RWPE2 (cell line): ENCODE measurements around the gene SYNCRIP.
"Not testable (repeated sequence)": the region's sequence is repeated elsewhere in the genome, so short reads cannot be mapped to it uniquely, and the experiment has no call there.

Source experiments
- ATAC-seq: fragments of 200-7000 bp; cut with Tn5 transposase; 3 replicates; pipeline ENCODE4 v1.9.1; 2021; ENCODE audit warnings: low read depth
- DNase-seq: peaks from one replicate; pipeline ENCODE4 v3.0.0-alpha.2; 2020; ENCODE audit warnings: low spot score
- H3K27ac ChIP-seq: fragments of 450-650 bp; 2 replicates; pipeline ENCODE4 v1.5.1; 2017; ENCODE audit warnings: mild to moderate bottlenecking; ENCODE audit not compliant: poor library complexity, severe bottlenecking
- H3K27me3 ChIP-seq: fragments of 250-450 bp; sonication (Bioruptor Pico); 2 replicates; pipeline ENCODE4 v1.5.1; 2021; ENCODE audit warnings: mild to moderate bottlenecking, moderate library complexity; ENCODE audit not compliant: insufficient read depth, poor library complexity, severe bottlenecking
- H3K36me3 ChIP-seq: fragments of 250-450 bp; sonication (Bioruptor Pico); 2 replicates; pipeline ENCODE4 v1.5.1; 2020; ENCODE audit warnings: low read depth, mild to moderate bottlenecking, moderate library complexity
- H3K4me1 ChIP-seq: fragments of 250-450 bp; sonication (Bioruptor Pico); 2 replicates; pipeline ENCODE4 v1.5.1; 2021; ENCODE audit warnings: mild to moderate bottlenecking, moderate library complexity; ENCODE audit not compliant: insufficient read depth, poor library complexity, severe bottlenecking
- H3K4me3 ChIP-seq: fragments of 250-450 bp; sonication (Bioruptor Pico); 2 replicates; pipeline ENCODE4 v1.5.1; 2021; ENCODE audit warnings: mild to moderate bottlenecking, moderate library complexity; ENCODE audit not compliant: severe bottlenecking
- H3K9me3 ChIP-seq: fragments of 250-450 bp; sonication (Bioruptor Pico); 2 replicates; pipeline ENCODE4 v1.5.1; 2021; ENCODE audit warnings: mild to moderate bottlenecking, moderate library complexity; ENCODE audit not compliant: severe bottlenecking
- TF ChIP-seq, protein P1 (sequence below): fragments of 450-650 bp; IDR thresholded peaks from one replicate; pipeline ENCODE4 v1.5.1; 2017; ENCODE audit warnings: mild to moderate bottlenecking, moderate library complexity; ENCODE audit not compliant: poor library complexity, severe bottlenecking

Gene SYNCRIP

DNA sequence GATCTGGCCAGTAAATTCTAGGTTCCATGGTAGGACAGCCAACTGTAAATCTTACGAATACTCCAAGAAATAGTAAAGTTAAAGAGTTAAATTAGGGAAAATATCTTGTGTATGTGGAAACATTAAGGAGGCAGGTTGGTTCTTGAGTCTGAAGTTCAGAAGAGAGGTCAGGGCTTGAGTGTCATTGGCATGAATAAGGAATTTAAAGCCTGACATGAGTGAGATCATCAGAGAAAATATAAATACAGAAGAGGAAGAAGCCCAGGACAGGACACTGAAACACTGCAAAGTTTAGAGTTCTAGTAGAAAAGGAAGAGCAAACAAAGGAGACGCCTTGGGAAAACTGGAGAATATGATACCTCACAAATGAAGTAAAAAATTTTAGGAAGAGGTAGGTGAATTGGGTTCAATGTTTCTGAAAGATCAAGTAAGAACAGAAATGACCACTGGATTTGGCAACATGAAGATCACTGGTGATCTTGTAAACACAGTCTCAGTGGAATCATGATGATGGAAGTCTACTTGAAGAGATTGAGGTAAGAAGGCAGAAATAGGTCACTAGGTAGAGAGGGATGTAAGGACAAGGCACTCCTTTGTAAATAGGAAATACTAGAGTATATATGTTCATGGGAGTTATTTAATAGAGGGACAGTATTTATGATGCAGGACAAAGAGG, 41.6 kb upstream of the SYNCRIP start:
- Histone ChIP-seq H3K4me3 (no peak overlapping the region), H3K36me3 (no peaks in the 10 kb centered on the region), H3K4me1 (no peaks in the 10 kb centered on the region), H3K9me3 (no peaks in the 10 kb centered on the region), H3K27ac (no peak overlapping the region), H3K27me3 (no peaks in the 10 kb centered on the region)
- no peak for DNase-seq
- TF ChIP-seq, protein P1, sequence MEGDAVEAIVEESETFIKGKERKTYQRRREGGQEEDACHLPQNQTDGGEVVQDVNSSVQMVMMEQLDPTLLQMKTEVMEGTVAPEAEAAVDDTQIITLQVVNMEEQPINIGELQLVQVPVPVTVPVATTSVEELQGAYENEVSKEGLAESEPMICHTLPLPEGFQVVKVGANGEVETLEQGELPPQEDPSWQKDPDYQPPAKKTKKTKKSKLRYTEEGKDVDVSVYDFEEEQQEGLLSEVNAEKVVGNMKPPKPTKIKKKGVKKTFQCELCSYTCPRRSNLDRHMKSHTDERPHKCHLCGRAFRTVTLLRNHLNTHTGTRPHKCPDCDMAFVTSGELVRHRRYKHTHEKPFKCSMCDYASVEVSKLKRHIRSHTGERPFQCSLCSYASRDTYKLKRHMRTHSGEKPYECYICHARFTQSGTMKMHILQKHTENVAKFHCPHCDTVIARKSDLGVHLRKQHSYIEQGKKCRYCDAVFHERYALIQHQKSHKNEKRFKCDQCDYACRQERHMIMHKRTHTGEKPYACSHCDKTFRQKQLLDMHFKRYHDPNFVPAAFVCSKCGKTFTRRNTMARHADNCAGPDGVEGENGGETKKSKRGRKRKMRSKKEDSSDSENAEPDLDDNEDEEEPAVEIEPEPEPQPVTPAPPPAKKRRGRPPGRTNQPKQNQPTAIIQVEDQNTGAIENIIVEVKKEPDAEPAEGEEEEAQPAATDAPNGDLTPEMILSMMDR = no peak
- ATAC-seq = no peak

DNA sequence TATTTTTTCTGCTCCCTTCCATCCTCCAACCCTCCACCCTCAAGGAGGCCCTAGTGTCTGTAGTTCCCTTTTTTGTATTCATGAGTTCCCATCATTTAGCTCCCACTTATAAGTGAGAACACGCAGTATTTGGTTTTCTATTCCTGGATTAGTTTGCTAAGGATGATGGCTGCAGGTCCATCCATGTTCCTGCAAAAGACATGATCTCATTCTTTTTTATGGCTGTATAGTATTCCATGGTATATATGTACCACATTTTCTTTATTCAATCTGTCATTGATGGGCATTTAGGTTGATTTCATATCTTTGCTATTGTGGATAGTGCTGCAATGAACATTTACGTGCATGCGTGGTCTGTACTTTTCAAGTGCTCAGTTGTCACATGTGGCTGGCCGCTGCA, 39.2 kb upstream of the SYNCRIP start:
- not testable (repeated sequence) for DNase-seq, H3K9me3 ChIP-seq, H3K4me3 ChIP-seq, H3K4me1 ChIP-seq, ATAC-seq, H3K27ac ChIP-seq, H3K27me3 ChIP-seq
- H3K36me3 ChIP-seq = peaks cover 11% of the 10 kb centered on the region

DNA sequence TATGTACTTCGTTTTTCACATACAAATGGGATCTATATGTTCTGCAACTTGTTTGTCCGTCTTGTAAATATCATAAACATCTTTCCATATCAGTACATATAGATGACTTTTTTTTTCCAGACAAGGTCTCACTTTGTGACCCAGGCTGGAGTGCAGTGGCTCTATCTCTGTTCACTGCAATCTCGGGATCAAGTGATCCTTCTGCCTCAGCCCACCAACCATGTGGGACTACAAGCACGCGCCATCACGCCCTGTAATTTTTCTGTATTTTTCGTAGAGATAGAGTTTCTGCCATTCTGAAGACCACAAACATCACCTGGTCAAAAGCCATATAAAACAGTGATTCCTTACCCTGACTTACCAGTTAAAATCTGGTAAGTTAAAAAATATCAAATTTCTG, 37.7 kb upstream of the SYNCRIP start:
- Histone ChIP-seq H3K27ac (peak overlapping the region; percentile 93), H3K4me1 (peaks cover 8% of the 10 kb centered on the region), H3K4me3 (peak overlapping the region; percentile 73), H3K9me3 (peaks cover 2% of the 10 kb centered on the region), H3K36me3 (peaks cover 26% of the 10 kb centered on the region), H3K27me3 (no peaks in the 10 kb centered on the region)
- no peak for DNase-seq
- ATAC-seq = no peak
- TF ChIP-seq, protein P1 = no peak

DNA sequence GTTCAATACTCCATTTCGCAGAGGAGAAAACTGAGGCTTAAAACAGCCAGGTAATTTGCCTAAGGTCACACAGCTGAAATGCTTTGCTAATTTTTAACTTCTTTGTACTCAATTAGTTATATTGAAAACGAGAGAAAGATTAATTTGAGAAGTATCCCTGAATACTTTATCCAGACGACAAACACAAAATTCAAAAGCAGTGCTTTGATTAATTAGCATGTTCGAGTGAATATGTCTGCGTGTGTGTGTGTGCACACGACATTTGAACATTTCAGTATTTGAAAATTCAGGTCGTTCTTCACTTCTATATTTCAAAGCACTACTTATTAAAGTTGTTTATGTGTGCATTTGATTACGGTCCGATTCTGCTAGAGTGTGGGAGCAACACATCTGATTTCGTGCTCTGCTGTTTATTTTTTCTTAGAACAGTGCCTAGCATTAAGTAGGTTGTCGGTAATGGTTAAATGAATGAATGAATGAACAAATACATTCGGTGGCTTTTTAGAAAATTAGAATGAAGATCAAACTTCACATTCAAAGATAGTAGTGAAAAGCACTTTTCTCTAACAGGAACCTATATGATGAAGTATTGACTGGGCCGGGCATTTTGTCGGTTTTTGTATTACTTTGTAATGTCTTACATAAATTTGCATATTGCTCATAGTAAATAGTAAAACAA, 36.9 kb upstream of the SYNCRIP start:
- Histone ChIP-seq H3K27ac (peak overlapping the region; percentile 93), H3K9me3 (peaks cover 2% of the 10 kb centered on the region), H3K36me3 (peaks cover 34% of the 10 kb centered on the region), H3K4me3 (peak overlapping the region; percentile 73), H3K4me1 (peaks cover 13% of the 10 kb centered on the region), H3K27me3 (no peaks in the 10 kb centered on the region)
- DNase-seq (no peak), ATAC-seq (no peak)
- TF ChIP-seq, protein P1 = no peak

DNA sequence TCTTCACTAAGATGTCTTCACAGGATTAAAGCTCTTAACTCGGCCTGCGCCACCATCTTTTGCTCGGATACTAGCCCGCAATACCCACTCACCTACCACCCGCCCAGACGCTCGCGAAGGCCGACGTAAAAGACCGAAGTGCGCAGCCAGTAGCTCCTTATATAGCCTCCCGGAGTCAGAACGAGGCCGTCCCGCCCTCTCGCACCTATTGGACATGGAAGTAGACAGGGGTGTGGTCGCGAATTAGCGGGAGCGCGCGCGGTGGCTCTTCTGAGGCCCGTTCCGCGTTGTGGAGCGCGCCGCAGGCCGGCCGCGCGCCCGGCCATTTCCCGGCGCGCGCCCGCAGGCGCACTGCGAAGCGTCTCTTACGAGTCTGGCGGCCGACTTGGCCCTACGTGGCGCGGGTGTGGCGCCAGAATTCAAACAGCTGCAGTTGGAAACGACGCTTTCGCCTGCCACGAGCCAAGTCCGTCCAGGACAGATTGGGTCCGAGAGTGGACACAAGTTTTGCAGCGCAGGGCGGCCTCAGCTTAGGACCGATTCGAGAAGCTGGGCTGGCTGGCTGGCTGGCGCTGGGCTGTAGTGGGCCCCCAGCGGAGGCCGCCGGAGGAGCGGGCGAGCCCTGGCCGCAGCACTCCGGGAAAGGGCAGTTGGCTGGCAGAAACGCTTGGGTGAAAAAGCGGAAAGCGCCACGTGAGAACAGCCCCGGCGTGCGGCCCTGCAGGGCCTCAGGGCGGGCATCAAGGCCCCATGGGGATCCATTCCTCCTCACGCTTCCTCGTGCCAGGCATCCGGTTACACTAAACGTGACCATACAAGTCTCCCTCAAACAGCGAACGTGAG, 36.1 kb upstream of the SYNCRIP start:
- H3K4me1 ChIP-seq = peaks cover 13% of the 10 kb centered on the region
- H3K36me3 ChIP-seq = peaks cover 40% of the 10 kb centered on the region
- peak; percentile 71 for ATAC-seq
- peaks cover 2% of the 10 kb centered on the region for H3K9me3 ChIP-seq
- peak overlapping the region; percentile 73 for H3K4me3 ChIP-seq
- DNase-seq = peak; percentile 94
- peak overlapping the region; percentile 93 for H3K27ac ChIP-seq
- TF ChIP-seq, protein P1 = no peak
- no peaks in the 10 kb centered on the region for H3K27me3 ChIP-seq
